Thoracic aorta (tissue), 2 donors: ENCODE results near the gene BAZ2B. TPM values are rescaled to one million over a fixed set of nuclear protein-coding genes. Genes with fewer than 3 reads are reported as not detected.

Source experiments
- ATAC-seq: fragments of 150-250 bp; one replicate; pipeline ENCODE4 v1.8.0; 2017; ENCODE audit warnings: low read depth; ENCODE audit not compliant: insufficient number of reproducible peaks, low FRiP score
- DNase-seq: peaks from one replicate; pipeline ENCODE4 v3.0.0-alpha.2; 2020; ENCODE audit warnings: low spot score
- H3K27ac ChIP-seq, 2 donors: fragments of 200-600 bp; sonication (generic); 1 replicate in 1 of 2; 2 replicates in 1 of 2; pipeline ENCODE4 v1.5.1; 2016; ENCODE audit warnings: mild to moderate bottlenecking in 2 of 2, moderate library complexity in 2 of 2
- H3K27me3 ChIP-seq: fragments of 200-600 bp; sonication (generic); replicated peaks from 2 replicates; pipeline ENCODE4 v1.6.0; 2016; ENCODE audit warnings: mild to moderate bottlenecking; ENCODE audit not compliant: insufficient read depth
- H3K36me3 ChIP-seq: fragments of 200-600 bp; sonication (generic); one replicate; pipeline ENCODE4 v1.5.1; 2016
- H3K4me1 ChIP-seq, 2 donors: fragments of 200-600 bp; sonication (generic); 1 replicate in 1 of 2; 2 replicates in 1 of 2; pipeline versions ENCODE4 v1.5.1 to v1.6.0; 2016; ENCODE audit warnings: low read depth in 2 of 2, mild to moderate bottlenecking in 1 of 2; ENCODE audit not compliant: control insufficient read depth in 1 of 2
- H3K4me3 ChIP-seq: fragments of 200-600 bp; sonication (generic); 2 replicates; pipeline ENCODE4 v1.5.1; 2016; ENCODE audit warnings: mild to moderate bottlenecking
- H3K9me3 ChIP-seq: fragments of 200-600 bp; sonication (generic); 2 replicates; pipeline ENCODE4 v1.5.1; 2016
- total RNA-seq, 2 donors: library from RNA; depleted of rRNA; stranded (reverse); fragments of >200 nt; gene quantifications; one replicate each; pipeline versions ENCODE4 v1.1.0 to v1.2.3, GENCODE V29; 2016
- TF ChIP-seq, protein P1 (sequence below): fragments of 200-600 bp; sonication (generic); IDR thresholded peaks from one replicate; pipeline ENCODE4 v1.5.1; 2019; ENCODE audit warnings: antibody characterized with exemption

BAZ2B gene
- total RNA-seq, 2 donors from 2014 or later = 73.8 to 147 TPM

GRCh38 chr2:159349674-159350299 lies 266.6 kb downstream of the BAZ2B start:
- Histone ChIP-seq H3K9me3 (no peaks in the 10 kb centered on the region), H3K36me3 (peaks cover 14% of the 10 kb centered on the region), H3K4me1 (no peaks in the 10 kb centered on the region), H3K27ac (no peak overlapping the region), H3K4me3 (no peak overlapping the region), H3K27me3 (no peaks in the 10 kb centered on the region)
- ATAC-seq = no peak
- TF ChIP-seq, protein P1, sequence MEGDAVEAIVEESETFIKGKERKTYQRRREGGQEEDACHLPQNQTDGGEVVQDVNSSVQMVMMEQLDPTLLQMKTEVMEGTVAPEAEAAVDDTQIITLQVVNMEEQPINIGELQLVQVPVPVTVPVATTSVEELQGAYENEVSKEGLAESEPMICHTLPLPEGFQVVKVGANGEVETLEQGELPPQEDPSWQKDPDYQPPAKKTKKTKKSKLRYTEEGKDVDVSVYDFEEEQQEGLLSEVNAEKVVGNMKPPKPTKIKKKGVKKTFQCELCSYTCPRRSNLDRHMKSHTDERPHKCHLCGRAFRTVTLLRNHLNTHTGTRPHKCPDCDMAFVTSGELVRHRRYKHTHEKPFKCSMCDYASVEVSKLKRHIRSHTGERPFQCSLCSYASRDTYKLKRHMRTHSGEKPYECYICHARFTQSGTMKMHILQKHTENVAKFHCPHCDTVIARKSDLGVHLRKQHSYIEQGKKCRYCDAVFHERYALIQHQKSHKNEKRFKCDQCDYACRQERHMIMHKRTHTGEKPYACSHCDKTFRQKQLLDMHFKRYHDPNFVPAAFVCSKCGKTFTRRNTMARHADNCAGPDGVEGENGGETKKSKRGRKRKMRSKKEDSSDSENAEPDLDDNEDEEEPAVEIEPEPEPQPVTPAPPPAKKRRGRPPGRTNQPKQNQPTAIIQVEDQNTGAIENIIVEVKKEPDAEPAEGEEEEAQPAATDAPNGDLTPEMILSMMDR = no peak
- no peak for DNase-seq

GRCh38 chr2:159326569-159327255 lies 289.6 kb downstream of the BAZ2B start:
- H3K4me1 ChIP-seq = no peaks in the 10 kb centered on the region
- no peak overlapping the region for H3K27ac ChIP-seq
- no peaks in the 10 kb centered on the region for H3K27me3 ChIP-seq
- TF ChIP-seq, protein P1 = no peak
- no peak overlapping the region for H3K4me3 ChIP-seq
- no peak for ATAC-seq
- DNase-seq = no peak
- no peaks in the 10 kb centered on the region for H3K9me3 ChIP-seq
- H3K36me3 ChIP-seq = peaks cover 13% of the 10 kb centered on the region

DNA sequence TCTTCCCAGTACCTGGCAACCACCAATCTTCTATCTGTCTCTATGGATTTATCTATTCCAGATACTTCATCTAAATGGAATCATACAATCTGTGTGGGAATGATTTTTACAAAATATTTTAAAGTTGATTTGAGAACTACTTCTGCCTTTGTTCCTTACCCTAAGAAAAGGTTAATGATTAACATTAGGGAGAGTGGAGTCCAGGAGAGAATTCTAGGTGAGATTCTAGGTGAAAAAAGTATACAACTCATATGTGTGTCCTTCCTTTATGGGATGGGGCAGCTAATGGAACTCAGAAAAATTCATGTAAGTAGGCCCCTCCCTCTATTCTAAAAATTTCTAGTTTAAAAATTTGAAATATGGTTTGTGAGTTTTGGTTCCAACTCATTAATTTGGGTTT lies 293.9 kb downstream of the BAZ2B start:
- no peaks in the 10 kb centered on the region for H3K4me1 ChIP-seq
- DNase-seq (no peak), ATAC-seq (no peak)
- H3K36me3 ChIP-seq = peaks cover 6% of the 10 kb centered on the region
- no peaks in the 10 kb centered on the region for H3K9me3 ChIP-seq
- no peaks in the 10 kb centered on the region for H3K27me3 ChIP-seq
- no peak overlapping the region for H3K4me3 ChIP-seq
- TF ChIP-seq, protein P1 = no peak
- H3K27ac ChIP-seq = no peak overlapping the region

GRCh38 chr2:159317392-159318088 lies 298.8 kb downstream of the BAZ2B start:
- ATAC-seq (no peak), DNase-seq (no peak)
- Histone ChIP-seq H3K27me3 (no peaks in the 10 kb centered on the region), H3K9me3 (no peaks in the 10 kb centered on the region), H3K27ac (no peak overlapping the region), H3K4me3 (no peak overlapping the region), H3K4me1 (no peaks in the 10 kb centered on the region), H3K36me3 (peaks cover 6% of the 10 kb centered on the region)
- TF ChIP-seq, protein P1 = no peak

DNA sequence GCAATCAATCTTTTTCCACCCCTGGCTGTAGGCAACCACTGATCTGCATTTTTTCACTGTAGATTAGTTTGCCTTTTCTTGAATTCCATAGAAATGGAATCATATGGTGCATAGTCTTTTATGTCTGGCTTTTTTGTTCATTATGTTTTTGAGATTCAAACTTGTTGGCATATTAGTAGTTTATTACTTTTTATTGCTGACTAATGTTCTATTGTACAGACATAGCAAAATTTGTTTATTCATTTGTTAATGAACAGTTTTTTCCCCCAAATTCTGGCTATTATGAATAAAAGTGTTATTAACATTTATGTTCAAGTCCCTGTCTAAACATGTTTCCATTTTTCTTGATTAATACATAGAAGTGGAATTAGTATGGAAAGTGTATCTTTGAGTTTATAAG lies 308.4 kb downstream of the BAZ2B start:
- H3K9me3 ChIP-seq = no peaks in the 10 kb centered on the region
- H3K27ac ChIP-seq = no peak overlapping the region
- H3K27me3 ChIP-seq = no peaks in the 10 kb centered on the region
- no peaks in the 10 kb centered on the region for H3K36me3 ChIP-seq
- ATAC-seq (no peak), DNase-seq (no peak)
- no peaks in the 10 kb centered on the region for H3K4me1 ChIP-seq
- TF ChIP-seq, protein P1 = no peak
- H3K4me3 ChIP-seq = no peak overlapping the region
